Spleen (tissue), 11 donors: Measurements from ENCODE around the gene SAFB. TPM values are rescaled to one million over a fixed set of nuclear protein-coding genes. Genes with fewer than 3 reads are reported as not detected.

Experiments used
- DNase-seq: peaks from one replicate; pipeline ENCODE4 v3.0.0-alpha.2; 2020
- H3K27ac ChIP-seq, 8 donors: fragments of 200-600 bp; sonication (generic) in 7 of 8; 1 replicate in 4 of 8; 2 replicates in 4 of 8; pipeline versions ENCODE4 v1.5.0 to v1.8.0; 2016 to 2021; ENCODE audit warnings: inconsistent platforms in 4 of 8, mild to moderate bottlenecking in 4 of 8, moderate library complexity in 1 of 8
- H3K27me3 ChIP-seq, 7 donors: fragments of 200-600 bp; sonication (generic) in 6 of 7; replicated peaks in 1 of 7; 1 replicate in 4 of 7; 2 replicates in 3 of 7; pipeline versions ENCODE4 v1.5.0 to v1.8.0; 2016 to 2021; ENCODE audit warnings: inconsistent platforms in 3 of 7, mild to moderate bottlenecking in 1 of 7
- H3K36me3 ChIP-seq, 6 donors: fragments of 200-600 bp; sonication (generic) in 5 of 6; 1 replicate in 4 of 6; 2 replicates in 2 of 6; pipeline versions ENCODE4 v1.5.0 to v1.8.0; 2016 to 2021; ENCODE audit warnings: inconsistent platforms in 2 of 6
- H3K4me1 ChIP-seq, 6 donors: fragments of 200-600 bp; sonication (generic) in 5 of 6; 1 replicate in 3 of 6; 2 replicates in 3 of 6; pipeline versions ENCODE4 v1.5.0 to v1.8.0; 2016 to 2021; ENCODE audit warnings: inconsistent platforms in 3 of 6
- H3K4me3 ChIP-seq, 8 donors: fragments of 200-600 bp; sonication (generic) in 7 of 8; 1 replicate in 4 of 8; 2 replicates in 4 of 8; pipeline versions ENCODE4 v1.5.0 to v1.8.0; 2016 to 2021; ENCODE audit warnings: inconsistent platforms in 4 of 8, mild to moderate bottlenecking in 4 of 8, moderate library complexity in 2 of 8
- H3K9me3 ChIP-seq, 8 donors: fragments of 200-600 bp; sonication (generic) in 7 of 8; 1 replicate in 4 of 8; 2 replicates in 4 of 8; pipeline versions ENCODE4 v1.5.0 to v1.8.0; 2016 to 2021; ENCODE audit warnings: inconsistent platforms in 4 of 8
- POLR2A ChIP-seq, 3 donors: fragments of 450-650 bp; IDR thresholded peaks; one replicate each; pipeline ENCODE4 v1.5.1; 2017; ENCODE audit warnings: antibody characterized with exemption in 3 of 3, mild to moderate bottlenecking in 1 of 3
- POLR2AphosphoS5 ChIP-seq, 3 donors: sonication (generic); formaldehyde crosslinking; IDR thresholded peaks; one replicate each; pipeline ENCODE4 v1.5.1; 2017; ENCODE audit warnings: antibody characterized with exemption in 3 of 3
- WGBS, 5 donors: extraction: QIAGEN DNeasy Blood & Tissue Kit in 3 of 5; methylation state at CpG; one replicate each; pipeline versions ENCODE4 v1.1.5 to v1.1.7; 2013 to 2018; 5-methylcytosine and 5-hydroxymethylcytosine counted together
- intact Hi-C: fragments of 100-400 bp; cut with DNase I; formaldehyde crosslinking; loops from one replicate; pipeline ENCODE4 v1.15.0; 2023; ENCODE audit warnings: low total_unique reads
- polyA plus RNA-seq, 3 donors: library from polyadenylated mRNA; stranded (reverse); fragments of 200-250 nt; gene quantifications; one replicate each; pipeline ENCODE4 v1.2.1, GENCODE V29; 2013
- total RNA-seq, 7 donors: library from RNA; depleted of rRNA in 3 of 7; stranded (reverse); fragments of >200 nt in 3 of 7; fragmentation: NEBNext Ultra II Directional in 4 of 7; extraction: Animal tissue kit (Norgen Biotek cat#: 25700) in 4 of 7; gene quantifications; one replicate each; pipeline versions ENCODE4 v1.1.0 to v1.2.1, GENCODE V29; 2016 to 2021
- TF ChIP-seq, protein P1 (sequence below), 11 experiments: fragments of 200-600 bp in 7 of 11; fragments of 450-650 bp in 4 of 11; sonication (generic) in 4 of 11; IDR thresholded peaks in 8 of 11; conservative IDR thresholded peaks in 3 of 11; 1 replicate in 7 of 11; 2 replicates in 4 of 11; pipeline versions ENCODE4 v1.4.0 to v1.8.0; 2016 to 2021; ENCODE audit warnings: antibody characterized with exemption in 11 of 11, inconsistent platforms in 4 of 11, mild to moderate bottlenecking in 1 of 11
- donor health status: healthy with polysubstance abuse.
- donor health status: DM: no; HTN: no; CAD: no; lungs with moderate emphysema.
- donor health status: DM: no; HTN: no; CAD: no.
- donor health status: Bipolar disorder and iron deficiency.
- donor health status: healthy.
- donor health status: DM: no; HTN: no; CAD: no.
- donor health status: DM: yes; HTN: yes; CAD: no.

The SAFB gene
- total and polyA plus RNA-seq, 10 donors: 41.7 to 161 (median 99.2) TPM

DNA sequence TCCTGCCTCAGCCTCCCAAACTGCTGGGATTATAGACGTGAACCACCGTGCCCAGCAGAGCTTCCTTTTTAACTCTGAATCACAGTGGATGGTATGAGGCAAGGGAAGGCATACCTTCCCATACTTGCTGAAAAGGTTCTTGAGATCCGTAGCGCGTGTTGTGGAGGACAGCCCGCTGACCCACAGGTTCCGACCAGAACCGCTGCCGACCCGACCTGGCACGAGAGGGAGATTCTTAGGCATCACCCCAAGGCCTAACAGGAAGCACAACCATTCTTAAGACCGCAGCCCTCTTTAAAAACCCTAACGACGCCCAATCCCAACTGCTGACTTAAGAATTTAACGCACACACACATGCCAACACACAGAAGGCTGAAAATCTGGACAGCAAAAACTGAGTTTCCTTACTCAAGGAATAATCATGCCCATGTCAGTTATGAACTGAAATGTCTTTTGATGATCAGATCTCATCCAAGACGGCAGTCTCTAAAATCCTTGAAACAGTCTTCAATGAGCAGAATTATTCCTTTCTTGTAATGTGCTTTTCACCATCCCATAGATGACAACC lies 12.9 kb upstream of the SAFB start:
- intact Hi-C loops: no loop called here
- TF ChIP-seq POLR2AphosphoS5 (IDR thresholded peaks at IDR 0.05) (peak in 2 of 3 donors; percentile 23 to 32), POLR2A (IDR thresholded peaks at IDR 0.05) (no peak)
- TF ChIP-seq, protein P1, sequence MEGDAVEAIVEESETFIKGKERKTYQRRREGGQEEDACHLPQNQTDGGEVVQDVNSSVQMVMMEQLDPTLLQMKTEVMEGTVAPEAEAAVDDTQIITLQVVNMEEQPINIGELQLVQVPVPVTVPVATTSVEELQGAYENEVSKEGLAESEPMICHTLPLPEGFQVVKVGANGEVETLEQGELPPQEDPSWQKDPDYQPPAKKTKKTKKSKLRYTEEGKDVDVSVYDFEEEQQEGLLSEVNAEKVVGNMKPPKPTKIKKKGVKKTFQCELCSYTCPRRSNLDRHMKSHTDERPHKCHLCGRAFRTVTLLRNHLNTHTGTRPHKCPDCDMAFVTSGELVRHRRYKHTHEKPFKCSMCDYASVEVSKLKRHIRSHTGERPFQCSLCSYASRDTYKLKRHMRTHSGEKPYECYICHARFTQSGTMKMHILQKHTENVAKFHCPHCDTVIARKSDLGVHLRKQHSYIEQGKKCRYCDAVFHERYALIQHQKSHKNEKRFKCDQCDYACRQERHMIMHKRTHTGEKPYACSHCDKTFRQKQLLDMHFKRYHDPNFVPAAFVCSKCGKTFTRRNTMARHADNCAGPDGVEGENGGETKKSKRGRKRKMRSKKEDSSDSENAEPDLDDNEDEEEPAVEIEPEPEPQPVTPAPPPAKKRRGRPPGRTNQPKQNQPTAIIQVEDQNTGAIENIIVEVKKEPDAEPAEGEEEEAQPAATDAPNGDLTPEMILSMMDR (IDR thresholded peaks at IDR 0.05 in 8 of 11, conservative IDR thresholded peaks at IDR 0.05 in 3 of 11): no peak
- no peak for DNase-seq
- Histone ChIP-seq H3K27ac (no peak overlapping the region), H3K4me1 (peaks cover 0 to 15% (median 0%) of the 10 kb centered on the region in 6 donors), H3K4me3 (no peak overlapping the region), H3K9me3 (no peaks in the 10 kb centered on the region), H3K36me3 (peaks cover 3 to 93% (median 90%) of the 10 kb centered on the region in 6 donors), H3K27me3 (no peaks in the 10 kb centered on the region)
- WGBS, 5 donors: 92 to 98% (median 95%) methylated on average over 16 of the region's 16 CpGs

DNA sequence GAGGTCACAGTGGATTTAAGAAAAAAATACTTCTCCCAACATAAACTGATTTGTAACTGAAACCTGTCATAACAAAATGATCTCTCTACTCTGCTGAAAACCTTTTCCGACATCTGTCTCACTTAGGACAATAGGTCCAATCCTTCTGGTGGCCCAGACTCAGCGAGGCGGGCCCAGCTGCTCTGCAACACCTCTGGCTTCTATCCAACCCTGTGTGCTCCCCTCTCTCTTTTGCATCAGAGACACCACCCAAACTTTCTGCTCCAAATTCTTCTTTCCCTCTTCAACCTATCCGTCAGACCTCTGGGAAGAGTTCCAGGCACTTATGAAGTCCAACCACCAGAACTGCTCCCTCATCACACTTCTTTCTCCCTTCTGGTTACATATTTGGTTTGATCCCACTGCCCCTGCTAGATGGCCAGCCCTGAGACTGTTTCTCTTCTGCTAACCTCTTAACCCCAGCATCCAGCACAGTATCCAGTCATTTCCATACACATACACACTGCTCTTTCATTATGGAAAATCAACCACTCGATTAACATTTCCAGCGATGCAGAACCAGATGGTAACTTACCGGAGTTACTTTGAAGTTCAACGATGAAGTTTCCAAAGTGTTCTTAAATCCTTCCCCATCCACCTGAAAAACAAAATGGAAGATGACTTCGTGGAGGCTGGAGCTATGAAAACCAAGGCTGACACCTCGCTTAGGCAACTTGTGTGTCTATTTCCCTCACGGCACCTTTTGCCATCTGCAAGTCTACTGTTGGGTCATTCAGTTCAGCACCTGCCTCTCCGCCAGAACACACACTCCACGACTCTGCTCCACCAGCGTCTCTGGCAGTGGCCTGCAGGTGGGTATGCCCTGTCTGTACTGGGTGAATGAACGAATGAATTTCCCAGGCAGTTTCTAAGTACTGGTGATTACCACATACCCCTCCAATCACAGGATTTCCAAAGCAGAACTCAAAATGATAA lies 9.7 kb upstream of the SAFB start:
- H3K27me3 ChIP-seq: no peaks in the 10 kb centered on the region
- peaks cover 8 to 93% (median 91%) of the 10 kb centered on the region in 6 donors for H3K36me3 ChIP-seq
- DNase-seq: no peak
- H3K4me1 ChIP-seq: peaks cover under 1 to 16% (median 9%) of the 10 kb centered on the region in 6 donors
- H3K9me3 ChIP-seq: no peaks in the 10 kb centered on the region
- H3K4me3 ChIP-seq: no peak overlapping the region
- WGBS, 5 donors: 90 to 97% (median 93%) methylated on average over 15 of the region's 15 CpGs
- intact Hi-C loops: no loop called here
- H3K27ac ChIP-seq: no peak overlapping the region
- TF ChIP-seq, protein P1 (IDR thresholded peaks at IDR 0.05 in 8 of 11, conservative IDR thresholded peaks at IDR 0.05 in 3 of 11): no peak
- no peak for TF ChIP-seq POLR2A (IDR thresholded peaks at IDR 0.05)
- TF ChIP-seq POLR2AphosphoS5 (IDR thresholded peaks at IDR 0.05): no peak

DNA sequence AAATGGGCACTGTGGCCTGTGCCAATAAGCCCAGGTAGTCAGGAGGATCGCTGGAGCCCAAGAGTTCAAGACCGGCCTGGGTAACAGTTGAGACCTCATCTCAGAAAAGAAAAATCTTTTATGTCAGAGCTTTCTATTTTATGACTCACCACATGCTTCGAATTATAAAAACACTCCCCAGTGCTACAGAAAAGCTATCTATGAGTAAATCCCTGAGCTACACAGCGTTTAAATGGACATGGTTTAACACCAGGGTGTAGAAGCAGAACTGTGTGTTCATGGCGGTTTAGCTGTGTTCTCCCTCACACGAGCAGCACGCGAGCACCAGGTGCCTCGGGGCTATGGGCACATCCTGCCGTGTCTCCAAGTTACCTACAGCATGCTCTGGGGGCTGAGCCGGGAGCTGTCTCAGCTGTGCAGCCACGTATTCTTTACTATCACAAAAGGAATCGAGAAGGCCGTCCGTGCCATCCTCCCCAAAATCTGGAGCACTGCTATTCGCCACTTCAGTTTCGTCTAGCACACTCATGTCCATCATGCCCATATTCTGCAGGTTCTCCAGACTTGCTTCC lies 7.0 kb upstream of the SAFB start:
- no peaks in the 10 kb centered on the region for H3K9me3 ChIP-seq
- no peak overlapping the region for H3K4me3 ChIP-seq
- TF ChIP-seq POLR2A (IDR thresholded peaks at IDR 0.05): no peak
- TF ChIP-seq, protein P1 (IDR thresholded peaks at IDR 0.05 in 8 of 11, conservative IDR thresholded peaks at IDR 0.05 in 3 of 11): no peak
- peak in 2 of 3 donors; percentile 26 to 28 for TF ChIP-seq POLR2AphosphoS5 (IDR thresholded peaks at IDR 0.05)
- no peaks in the 10 kb centered on the region for H3K27me3 ChIP-seq
- WGBS, 5 donors: 90 to 97% (median 94%) methylated on average over 17 of the region's 17 CpGs
- no peak for DNase-seq
- intact Hi-C loops: no loop called here
- peaks cover 8 to 94% (median 87%) of the 10 kb centered on the region in 6 donors for H3K36me3 ChIP-seq
- H3K4me1 ChIP-seq: peaks cover 24 to 43% (median 36%) of the 10 kb centered on the region in 6 donors
- H3K27ac ChIP-seq: no peak overlapping the region
